ENCODE results near the gene EXOC7. TPM values are rescaled to one million over a fixed set of nuclear protein-coding genes. Genes with fewer than 3 reads are reported as not detected.

EXOC7 gene
- total RNA-seq, 1 experiment from 2014 or later = 126 TPM

DNA sequence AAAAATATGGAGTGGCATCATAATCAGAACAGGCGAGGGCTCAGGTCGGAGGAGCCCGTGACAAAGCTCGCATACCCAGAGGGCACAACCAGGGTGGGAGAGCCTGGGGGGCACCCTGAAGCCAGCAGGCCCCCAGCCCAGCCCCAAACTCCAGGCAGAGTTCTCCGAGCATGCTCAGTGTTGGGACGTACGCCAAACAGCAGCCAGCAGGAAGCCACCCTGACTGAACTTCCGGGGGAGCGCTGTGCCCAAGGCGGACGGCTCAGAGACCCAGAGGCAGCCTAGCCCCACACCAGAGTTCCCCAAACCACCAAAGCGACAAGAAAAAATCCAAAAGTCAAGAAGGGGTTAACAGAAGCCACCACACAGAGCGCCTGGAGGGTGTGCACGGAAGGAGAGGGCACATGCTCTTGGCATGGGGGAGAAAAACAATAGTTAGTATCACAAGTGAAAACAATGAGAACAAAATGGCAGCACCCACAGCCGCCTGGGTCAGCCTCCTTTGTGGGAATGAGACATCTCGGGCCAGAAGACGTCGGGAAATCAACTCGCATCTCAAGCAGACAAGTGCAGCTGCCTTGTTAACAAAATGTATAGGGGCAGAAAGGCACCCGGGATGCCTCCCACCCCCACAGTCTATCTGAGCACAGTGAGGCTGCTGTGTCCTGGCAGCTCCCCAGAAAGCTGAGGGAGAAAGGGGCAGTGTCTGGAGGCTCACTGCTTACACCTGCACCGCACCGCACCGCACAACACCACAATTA, 11.9 kb downstream of the EXOC7 start:
- H3K9me3 Mint-ChIP-seq = no peaks in the 10 kb centered on the region
- peak overlapping the region; percentile 45; the same call in 1 of the 2 replicates for H3K27ac Mint-ChIP-seq
- ChIA-PET POLR2A (no interaction called here), CTCF (interaction anchor here (0.7 to 0.9 kb wide), 2 partner anchors 16 to 23 kb away, joined by 3 to 4 read pairs; no protein-coding TSS in a partner anchor)
- peaks cover 43% of the 10 kb centered on the region for H3K36me3 Mint-ChIP-seq
- ATAC-seq (no peak), DNase-seq (ENCODE audit: low spot score) (no peak)
- TF ChIP-seq CREB1 (CRISPR knock-in tag; IDR thresholded peaks at IDR 0.05) (no peak), ZNF138 (CRISPR knock-in tag; conservative IDR thresholded peaks at IDR 0.05) (no peak), GRHL2 (CRISPR knock-in tag; IDR thresholded peaks at IDR 0.05; ENCODE audit: insufficient replicate concordance, severe bottlenecking) (no peak), ATF2 (CRISPR knock-in tag; IDR thresholded peaks at IDR 0.05; ENCODE audit: borderline replicate concordance, low read depth) (no peak), ZNF263 (CRISPR knock-in tag; IDR thresholded peaks at IDR 0.05; ENCODE audit: low read depth) (no peak), ZMAT4 (CRISPR knock-in tag; IDR thresholded peaks at IDR 0.05) (no peak), ESRRA (CRISPR knock-in tag; IDR thresholded peaks at IDR 0.05; ENCODE audit: borderline replicate concordance) (no peak), RORB (CRISPR knock-in tag; IDR thresholded peaks at IDR 0.05) (no peak)
- TF ChIP-seq, protein P1, sequence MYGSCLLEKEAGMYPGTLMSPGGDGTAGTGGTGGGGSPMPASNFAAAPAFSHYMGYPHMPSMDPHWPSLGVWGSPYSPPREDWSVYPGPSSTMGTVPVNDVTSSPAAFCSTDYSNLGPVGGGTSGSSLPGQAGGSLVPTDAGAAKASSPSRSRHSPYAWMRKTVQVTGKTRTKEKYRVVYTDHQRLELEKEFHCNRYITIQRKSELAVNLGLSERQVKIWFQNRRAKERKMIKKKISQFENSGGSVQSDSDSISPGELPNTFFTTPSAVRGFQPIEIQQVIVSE (CRISPR knock-in tag; IDR thresholded peaks at IDR 0.05; ENCODE audit: borderline replicate concordance) = no peak
- TF ChIP-seq, protein P2, sequence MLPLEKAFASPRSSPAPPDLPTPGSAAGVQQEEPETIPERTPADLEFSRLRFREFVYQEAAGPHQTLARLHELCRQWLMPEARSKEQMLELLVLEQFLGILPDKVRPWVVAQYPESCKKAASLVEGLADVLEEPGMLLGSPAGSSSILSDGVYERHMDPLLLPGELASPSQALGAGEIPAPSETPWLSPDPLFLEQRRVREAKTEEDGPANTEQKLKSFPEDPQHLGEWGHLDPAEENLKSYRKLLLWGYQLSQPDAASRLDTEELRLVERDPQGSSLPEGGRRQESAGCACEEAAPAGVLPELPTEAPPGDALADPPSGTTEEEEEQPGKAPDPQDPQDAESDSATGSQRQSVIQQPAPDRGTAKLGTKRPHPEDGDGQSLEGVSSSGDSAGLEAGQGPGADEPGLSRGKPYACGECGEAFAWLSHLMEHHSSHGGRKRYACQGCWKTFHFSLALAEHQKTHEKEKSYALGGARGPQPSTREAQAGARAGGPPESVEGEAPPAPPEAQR (CRISPR knock-in tag; IDR thresholded peaks at IDR 0.05) = no peak
- TF ChIP-seq, protein P3, sequence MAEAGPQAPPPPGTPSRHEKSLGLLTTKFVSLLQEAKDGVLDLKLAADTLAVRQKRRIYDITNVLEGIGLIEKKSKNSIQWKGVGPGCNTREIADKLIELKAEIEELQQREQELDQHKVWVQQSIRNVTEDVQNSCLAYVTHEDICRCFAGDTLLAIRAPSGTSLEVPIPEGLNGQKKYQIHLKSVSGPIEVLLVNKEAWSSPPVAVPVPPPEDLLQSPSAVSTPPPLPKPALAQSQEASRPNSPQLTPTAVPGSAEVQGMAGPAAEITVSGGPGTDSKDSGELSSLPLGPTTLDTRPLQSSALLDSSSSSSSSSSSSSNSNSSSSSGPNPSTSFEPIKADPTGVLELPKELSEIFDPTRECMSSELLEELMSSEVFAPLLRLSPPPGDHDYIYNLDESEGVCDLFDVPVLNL (CRISPR knock-in tag; IDR thresholded peaks at IDR 0.05; ENCODE audit: borderline replicate concordance, low read depth) = no peak
- TF ChIP-seq, protein P4, sequence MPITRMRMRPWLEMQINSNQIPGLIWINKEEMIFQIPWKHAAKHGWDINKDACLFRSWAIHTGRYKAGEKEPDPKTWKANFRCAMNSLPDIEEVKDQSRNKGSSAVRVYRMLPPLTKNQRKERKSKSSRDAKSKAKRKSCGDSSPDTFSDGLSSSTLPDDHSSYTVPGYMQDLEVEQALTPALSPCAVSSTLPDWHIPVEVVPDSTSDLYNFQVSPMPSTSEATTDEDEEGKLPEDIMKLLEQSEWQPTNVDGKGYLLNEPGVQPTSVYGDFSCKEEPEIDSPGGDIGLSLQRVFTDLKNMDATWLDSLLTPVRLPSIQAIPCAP (CRISPR knock-in tag; IDR thresholded peaks at IDR 0.05) = no peak
- no peaks in the 10 kb centered on the region for H3K27me3 Mint-ChIP-seq (ENCODE audit: low read depth)
- no peak overlapping the region for H3K4me3 Mint-ChIP-seq
- no peaks in the 10 kb centered on the region for H3K4me1 Mint-ChIP-seq

DNA sequence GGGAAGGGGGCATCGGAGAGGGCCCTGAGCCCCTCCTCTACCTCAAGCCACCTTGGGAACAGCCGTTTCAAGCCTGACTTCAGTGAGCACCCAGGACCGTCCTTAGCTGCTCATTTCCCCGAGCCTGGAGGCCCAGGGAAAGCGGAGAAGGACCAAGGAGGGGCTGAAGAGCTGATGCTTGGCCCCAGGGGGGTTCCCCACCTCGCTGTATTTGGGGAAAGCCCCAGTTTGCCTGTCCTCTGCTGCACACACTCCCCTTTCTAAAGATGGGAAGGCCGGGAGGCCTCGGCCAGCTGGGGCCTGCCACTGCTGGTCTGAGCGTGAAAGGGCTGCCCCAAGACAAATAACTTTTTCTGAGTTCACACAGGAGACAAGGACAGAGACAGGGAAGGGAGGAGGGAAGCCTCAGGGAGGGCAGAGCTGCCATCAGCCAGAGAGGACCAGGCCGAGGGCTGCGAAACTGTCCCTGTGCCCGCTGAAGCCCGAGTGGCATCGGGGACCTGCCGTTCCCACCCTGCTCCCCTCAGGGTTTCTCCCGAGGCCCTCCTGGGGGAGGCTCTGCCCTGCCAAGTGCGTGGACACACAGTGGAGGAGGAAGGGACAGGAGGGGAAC, 13.0 kb downstream of the EXOC7 start:
- peaks cover 41% of the 10 kb centered on the region for H3K36me3 Mint-ChIP-seq
- H3K27me3 Mint-ChIP-seq (ENCODE audit: low read depth) = no peaks in the 10 kb centered on the region
- DNase-seq (ENCODE audit: low spot score) = no peak
- H3K9me3 Mint-ChIP-seq = no peaks in the 10 kb centered on the region
- no peak overlapping the region for H3K4me3 Mint-ChIP-seq
- no peaks in the 10 kb centered on the region for H3K4me1 Mint-ChIP-seq
- H3K27ac Mint-ChIP-seq = no peak overlapping the region
- CTCF ChIA-PET = interaction anchor here (0.6 to 2.5 kb wide), 3 partner anchors 16 to 84 kb away, joined by 3 to 8 read pairs (median 4); partner anchors contain the start of gene GALR2
- POLR2A ChIA-PET = no interaction called here
- ATAC-seq = no peak
- TF ChIP-seq, protein P2 (CRISPR knock-in tag; IDR thresholded peaks at IDR 0.05) = no peak
- TF ChIP-seq SOX15 (CRISPR knock-in tag; IDR thresholded peaks at IDR 0.05) = no peak
- TF ChIP-seq, protein P5, sequence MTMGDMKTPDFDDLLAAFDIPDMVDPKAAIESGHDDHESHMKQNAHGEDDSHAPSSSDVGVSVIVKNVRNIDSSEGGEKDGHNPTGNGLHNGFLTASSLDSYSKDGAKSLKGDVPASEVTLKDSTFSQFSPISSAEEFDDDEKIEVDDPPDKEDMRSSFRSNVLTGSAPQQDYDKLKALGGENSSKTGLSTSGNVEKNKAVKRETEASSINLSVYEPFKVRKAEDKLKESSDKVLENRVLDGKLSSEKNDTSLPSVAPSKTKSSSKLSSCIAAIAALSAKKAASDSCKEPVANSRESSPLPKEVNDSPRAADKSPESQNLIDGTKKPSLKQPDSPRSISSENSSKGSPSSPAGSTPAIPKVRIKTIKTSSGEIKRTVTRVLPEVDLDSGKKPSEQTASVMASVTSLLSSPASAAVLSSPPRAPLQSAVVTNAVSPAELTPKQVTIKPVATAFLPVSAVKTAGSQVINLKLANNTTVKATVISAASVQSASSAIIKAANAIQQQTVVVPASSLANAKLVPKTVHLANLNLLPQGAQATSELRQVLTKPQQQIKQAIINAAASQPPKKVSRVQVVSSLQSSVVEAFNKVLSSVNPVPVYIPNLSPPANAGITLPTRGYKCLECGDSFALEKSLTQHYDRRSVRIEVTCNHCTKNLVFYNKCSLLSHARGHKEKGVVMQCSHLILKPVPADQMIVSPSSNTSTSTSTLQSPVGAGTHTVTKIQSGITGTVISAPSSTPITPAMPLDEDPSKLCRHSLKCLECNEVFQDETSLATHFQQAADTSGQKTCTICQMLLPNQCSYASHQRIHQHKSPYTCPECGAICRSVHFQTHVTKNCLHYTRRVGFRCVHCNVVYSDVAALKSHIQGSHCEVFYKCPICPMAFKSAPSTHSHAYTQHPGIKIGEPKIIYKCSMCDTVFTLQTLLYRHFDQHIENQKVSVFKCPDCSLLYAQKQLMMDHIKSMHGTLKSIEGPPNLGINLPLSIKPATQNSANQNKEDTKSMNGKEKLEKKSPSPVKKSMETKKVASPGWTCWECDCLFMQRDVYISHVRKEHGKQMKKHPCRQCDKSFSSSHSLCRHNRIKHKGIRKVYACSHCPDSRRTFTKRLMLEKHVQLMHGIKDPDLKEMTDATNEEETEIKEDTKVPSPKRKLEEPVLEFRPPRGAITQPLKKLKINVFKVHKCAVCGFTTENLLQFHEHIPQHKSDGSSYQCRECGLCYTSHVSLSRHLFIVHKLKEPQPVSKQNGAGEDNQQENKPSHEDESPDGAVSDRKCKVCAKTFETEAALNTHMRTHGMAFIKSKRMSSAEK (CRISPR knock-in tag; IDR thresholded peaks at IDR 0.05; ENCODE audit: borderline replicate concordance) = no peak
- TF ChIP-seq ZNF512 (CRISPR knock-in tag; IDR thresholded peaks at IDR 0.05; ENCODE audit: borderline replicate concordance) = no peak
- TF ChIP-seq, protein P6, sequence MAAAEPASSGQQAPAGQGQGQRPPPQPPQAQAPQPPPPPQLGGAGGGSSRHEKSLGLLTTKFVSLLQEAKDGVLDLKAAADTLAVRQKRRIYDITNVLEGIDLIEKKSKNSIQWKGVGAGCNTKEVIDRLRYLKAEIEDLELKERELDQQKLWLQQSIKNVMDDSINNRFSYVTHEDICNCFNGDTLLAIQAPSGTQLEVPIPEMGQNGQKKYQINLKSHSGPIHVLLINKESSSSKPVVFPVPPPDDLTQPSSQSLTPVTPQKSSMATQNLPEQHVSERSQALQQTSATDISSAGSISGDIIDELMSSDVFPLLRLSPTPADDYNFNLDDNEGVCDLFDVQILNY (CRISPR knock-in tag; IDR thresholded peaks at IDR 0.05) = no peak
- TF ChIP-seq RORB (CRISPR knock-in tag; IDR thresholded peaks at IDR 0.05) = no peak
- TF ChIP-seq PRRX2 (CRISPR knock-in tag; IDR thresholded peaks at IDR 0.05) = no peak

All from WTC11 (cell line).